Sigmoid colon (tissue), 4 donors: ENCODE results near the gene SCMH1.

Experiments used
- CTCF ChIP-seq, 4 experiments: fragments of 450-650 bp in 3 of 4; fragments of 200-600 bp in 1 of 4; IDR thresholded peaks; one replicate each; pipeline ENCODE4 v1.5.1; 2016 to 2019; ENCODE audit warnings: antibody characterized with exemption in 4 of 4, mild to moderate bottlenecking in 3 of 4, moderate library complexity in 2 of 4
- EP300 ChIP-seq, 4 donors: sonication (generic); formaldehyde crosslinking; IDR thresholded peaks; one replicate each; pipeline ENCODE4 v1.6.1; 2017; ENCODE audit warnings: antibody characterized with exemption in 4 of 4
- POLR2A ChIP-seq, 2 donors: fragments of 450-650 bp; IDR thresholded peaks; one replicate each; pipeline ENCODE4 v1.6.1; 2016; ENCODE audit warnings: antibody characterized with exemption in 2 of 2, mild to moderate bottlenecking in 2 of 2, moderate library complexity in 2 of 2
- POLR2AphosphoS5 ChIP-seq, 4 donors: sonication (generic); formaldehyde crosslinking; IDR thresholded peaks; one replicate each; pipeline ENCODE4 v1.6.1; 2017; ENCODE audit warnings: antibody characterized with exemption in 4 of 4

GRCh38 chr1:41020109-41020576 lies 222.0 kb downstream of the SCMH1 start:
- TF ChIP-seq EP300 (IDR thresholded peaks at IDR 0.05) (no peak), CTCF (IDR thresholded peaks at IDR 0.05) (no peak), POLR2A (IDR thresholded peaks at IDR 0.05) (no peak), POLR2AphosphoS5 (IDR thresholded peaks at IDR 0.05) (no peak)
